ENCODE measurements around the gene G6PC1. TPM values are rescaled to one million over a fixed set of nuclear protein-coding genes. Genes with fewer than 3 reads are reported as not detected.

The G6PC1 gene
- total RNA-seq, 1 experiment from 2014 or later, result 0.08 TPM

- Histone ChIP-seq H3K27ac (ENCODE audit: low read length) (no peak overlapping the region), H3K36me3 (ENCODE audit: control insufficient read depth, insufficient read depth, low read length) (no peaks in the 10 kb centered on the region), H3K27me3 (ENCODE audit: control insufficient read depth, insufficient read depth, low read length) (no peaks in the 10 kb centered on the region), H3K4me1 (ENCODE audit: control insufficient read depth, insufficient read depth, low read length) (no peaks in the 10 kb centered on the region), H3K9me3 (ENCODE audit: control insufficient read depth, insufficient read depth, low read depth, low read length) (no peaks in the 10 kb centered on the region), H3K4me3 (ENCODE audit: low read depth in 2 of 2, low read length in 2 of 2) (no peak overlapping the region)
- TF ChIP-seq CTCF (IDR thresholded peaks at IDR 0.05) (peak; percentile 63), SIN3A (IDR thresholded peaks at IDR 0.05; ENCODE audit: borderline replicate concordance, insufficient read depth, low read depth, low read length) (no peak)
- intact Hi-C loops (cut with micrococcal nuclease; ENCODE audit: unreplicated experiment), result no loop called here
- POLR2A ChIA-PET, result interaction anchor here (0.6 kb wide), 1 partner anchor 10 kb away, joined by 7 read pairs; no protein-coding TSS in a partner anchor
- ATAC-seq (peak; percentile 90), DNase-seq (ENCODE audit: low read depth, low spot score) (no peak)
- in situ Hi-C loops (cut with HindIII; ENCODE audit: low pct_unique_long_range_greater_than_20kb, low sequenced_read_pairs), result no loop called here
- CTCF ChIA-PET, result interaction anchor here (0.6 to 1.1 kb wide), 4 partner anchors 57 to 95 kb away, joined by 3 to 8 read pairs (median 4); no protein-coding TSS in a partner anchor
- BruUV-seq (replicated peaks), result no TSS peak
Measured at GRCh38 chr17:42928714-42929496, 28.3 kb downstream of the G6PC1 start.

- DNase-seq (ENCODE audit: low read depth, low spot score) (no peak), ATAC-seq (no peak)
- CTCF ChIA-PET, result interaction anchor here (0.7 to 1.1 kb wide), 2 partner anchors 84 to 86 kb away, joined by 3 to 8 read pairs; no protein-coding TSS in a partner anchor
- POLR2A ChIA-PET, result interaction anchor here (0.6 kb wide), 1 partner anchor 10 kb away, joined by 7 read pairs; no protein-coding TSS in a partner anchor
- no peaks in the 10 kb centered on the region for H3K27me3 ChIP-seq (ENCODE audit: control insufficient read depth, insufficient read depth, low read length)
- no peaks in the 10 kb centered on the region for H3K4me1 ChIP-seq (ENCODE audit: control insufficient read depth, insufficient read depth, low read length)
- no TSS peak for BruUV-seq (replicated peaks)
- no peaks in the 10 kb centered on the region for H3K9me3 ChIP-seq (ENCODE audit: control insufficient read depth, insufficient read depth, low read depth, low read length)
- intact Hi-C loops (cut with micrococcal nuclease; ENCODE audit: unreplicated experiment), result no loop called here
- H3K27ac ChIP-seq (ENCODE audit: low read length), result no peak overlapping the region
- H3K36me3 ChIP-seq (ENCODE audit: control insufficient read depth, insufficient read depth, low read length), result no peaks in the 10 kb centered on the region
- in situ Hi-C loops (cut with HindIII; ENCODE audit: low pct_unique_long_range_greater_than_20kb, low sequenced_read_pairs), result no loop called here
- TF ChIP-seq CTCF (IDR thresholded peaks at IDR 0.05) (peak; percentile 20), TCF7L2 (IDR thresholded peaks at IDR 0.05; ENCODE audit: low read depth, low read length) (no peak), POLR2AphosphoS5 (IDR thresholded peaks at IDR 0.05; ENCODE audit: low read depth, low read length) (no peak)
- no peak overlapping the region for H3K4me3 ChIP-seq (ENCODE audit: low read depth in 2 of 2, low read length in 2 of 2)
Measured at GRCh38 chr17:42929497-42929844, 28.9 kb downstream of the G6PC1 start.

- no peaks in the 10 kb centered on the region for H3K4me1 ChIP-seq (ENCODE audit: control insufficient read depth, insufficient read depth, low read length)
- no TSS peak for BruUV-seq (replicated peaks)
- no peaks in the 10 kb centered on the region for H3K36me3 ChIP-seq (ENCODE audit: control insufficient read depth, insufficient read depth, low read length)
- H3K27me3 ChIP-seq (ENCODE audit: control insufficient read depth, insufficient read depth, low read length), result no peaks in the 10 kb centered on the region
- no peak for DNase-seq (ENCODE audit: low read depth, low spot score)
- POLR2A ChIA-PET, result interaction anchor here (0.7 kb wide), 1 partner anchor 384 kb away, joined by 4 read pairs; no protein-coding TSS in a partner anchor
- no peak for TF ChIP-seq POLR2AphosphoS5 (IDR thresholded peaks at IDR 0.05; ENCODE audit: low read depth, low read length)
- peak; percentile 78 for TF ChIP-seq CTCF (IDR thresholded peaks at IDR 0.05)
- no peak overlapping the region for H3K4me3 ChIP-seq (ENCODE audit: low read depth in 2 of 2, low read length in 2 of 2)
- in situ Hi-C loops (cut with HindIII; ENCODE audit: low pct_unique_long_range_greater_than_20kb, low sequenced_read_pairs) (no loop called here), intact Hi-C loops (cut with micrococcal nuclease; ENCODE audit: unreplicated experiment) (loop anchor here (5.0 kb wide), 2 partner anchors 91 to 216 kb away; no protein-coding TSS in a partner anchor)
- ATAC-seq, result peak; percentile 93
- no peaks in the 10 kb centered on the region for H3K9me3 ChIP-seq (ENCODE audit: control insufficient read depth, insufficient read depth, low read depth, low read length)
- CTCF ChIA-PET, result interaction anchor here (0.7 to 0.9 kb wide), 4 partner anchors 60 to 350 kb away, joined by 3 to 4 read pairs (median 3); partner anchors contain the start of gene RPL27
- no peak overlapping the region for H3K27ac ChIP-seq (ENCODE audit: low read length)
Measured at GRCh38 chr17:42937712-42938596, 37.4 kb downstream of the G6PC1 start.

Data from Panc1 (cell line).